Pancreas (tissue), 10 donors: ENCODE results near the gene KRTAP10-12. TPM values are rescaled to one million over a fixed set of nuclear protein-coding genes. Genes with fewer than 3 reads are reported as not detected.

Source experiments
- ATAC-seq, 4 donors: fragments of 200-7000 bp; cut with Tn5 transposase; one replicate each; pipeline versions ENCODE4 v1.8.0 to v1.9.1; 2020; ENCODE audit warnings: mild to moderate bottlenecking in 4 of 4, moderate library complexity in 4 of 4
- DNase-seq, 6 donors: peaks; one replicate each; pipeline ENCODE4 v3.0.0-alpha.2; 2020
- FAIRE-seq: peaks from 2 replicates; lab custom pipeline; 2012; peaks lifted over from hg19 to GRCh38; lab: Jason Lieb, UNC
- H3K27ac ChIP-seq, 4 donors: fragments of 200-600 bp; sonication (generic); 1 replicate in 3 of 4; 2 replicates in 1 of 4; pipeline versions ENCODE4 v1.5.0 to v1.8.0; 2020
- H3K27me3 ChIP-seq, 4 donors: fragments of 200-600 bp; one replicate each; pipeline ENCODE4 v1.8.0; 2021
- H3K36me3 ChIP-seq, 3 donors: fragments of 200-600 bp; sonication (generic) in 1 of 3; one replicate each; pipeline versions ENCODE4 v1.5.0 to v1.8.0; 2020 to 2021
- H3K4me1 ChIP-seq, 3 donors: fragments of 200-600 bp; one replicate each; pipeline ENCODE4 v1.8.0; 2021
- H3K4me3 ChIP-seq, 4 donors: fragments of 200-600 bp; sonication (generic) in 2 of 4; one replicate each; pipeline versions ENCODE4 v1.5.0 to v1.8.0; 2020 to 2021
- H3K9me3 ChIP-seq, 4 donors: fragments of 200-600 bp; one replicate each; pipeline ENCODE4 v1.8.0; 2021
- whole genome bisulfite sequencing, 2 donors: extraction: QIAGEN DNeasy Blood & Tissue Kit; methylation state at CpG; one replicate each; pipeline ENCODE4 v1.1.7; 2013; 5-methylcytosine and 5-hydroxymethylcytosine counted together
- intact Hi-C, 3 donors: fragments of 100-400 bp; cut with DNase I; formaldehyde crosslinking; loops; one replicate each; pipeline versions ENCODE4 v1.11.1 to v1.14.2; 2022
- polyA plus RNA-seq, 2 donors: library from polyadenylated mRNA; stranded (reverse); fragments of 200-250 nt; gene quantifications; one replicate each; pipeline ENCODE4 v1.2.3, GENCODE V29; 2013
- total RNA-seq, 6 donors: library from RNA; stranded (reverse); fragmentation: NEBNext Ultra II Directional in 4 of 6; extraction: Animal tissue kit (Norgen Biotek cat#: 25700) in 4 of 6; gene quantifications; one replicate each; pipeline versions ENCODE4 v1.2.1 to v1.2.4, GENCODE V29; 2021 to 2023
- TF ChIP-seq, protein P1 (sequence below), 4 donors: fragments of 200-600 bp; sonication (generic) in 3 of 4; IDR thresholded peaks; one replicate each; pipeline versions ENCODE4 v1.5.0 to v1.8.0; 2021; ENCODE audit warnings: antibody characterized with exemption in 4 of 4
- donor health status: healthy with polysubstance abuse.
- donor health status: DM: no; HTN: no; CAD: no; lungs with moderate emphysema.
- donor health status: DM: no; HTN: no; CAD: no.
- donor health status: control.
- donor health status: control.
- donor health status: Bipolar disorder and iron deficiency.
- donor health status: DM: yes; HTN: yes; CAD: no.
- donor health status: DM: no; HTN: no; CAD: no.
- donor health status: DM: no; HTN: no; CAD: no.
- donor health status: DM: yes; HTN: yes; CAD: no.

KRTAP10-12 gene
- total and polyA plus RNA-seq, 8 donors, result not detected

GRCh38 chr21:44718093-44718492, 21.1 kb downstream of the KRTAP10-12 start:
- no peaks in the 10 kb centered on the region for H3K36me3 ChIP-seq
- no peak overlapping the region for H3K27ac ChIP-seq
- H3K9me3 ChIP-seq, result no peaks in the 10 kb centered on the region
- WGBS, 2 donors, result 40 to 64% methylated on average over 2 of the region's 2 CpGs
- H3K4me1 ChIP-seq, result no peaks in the 10 kb centered on the region
- H3K27me3 ChIP-seq, result peaks cover 0 to 20% (median 0%) of the 10 kb centered on the region in 4 donors
- intact Hi-C loops, result no loop called here
- FAIRE-seq, result no peak
- TF ChIP-seq, protein P1, sequence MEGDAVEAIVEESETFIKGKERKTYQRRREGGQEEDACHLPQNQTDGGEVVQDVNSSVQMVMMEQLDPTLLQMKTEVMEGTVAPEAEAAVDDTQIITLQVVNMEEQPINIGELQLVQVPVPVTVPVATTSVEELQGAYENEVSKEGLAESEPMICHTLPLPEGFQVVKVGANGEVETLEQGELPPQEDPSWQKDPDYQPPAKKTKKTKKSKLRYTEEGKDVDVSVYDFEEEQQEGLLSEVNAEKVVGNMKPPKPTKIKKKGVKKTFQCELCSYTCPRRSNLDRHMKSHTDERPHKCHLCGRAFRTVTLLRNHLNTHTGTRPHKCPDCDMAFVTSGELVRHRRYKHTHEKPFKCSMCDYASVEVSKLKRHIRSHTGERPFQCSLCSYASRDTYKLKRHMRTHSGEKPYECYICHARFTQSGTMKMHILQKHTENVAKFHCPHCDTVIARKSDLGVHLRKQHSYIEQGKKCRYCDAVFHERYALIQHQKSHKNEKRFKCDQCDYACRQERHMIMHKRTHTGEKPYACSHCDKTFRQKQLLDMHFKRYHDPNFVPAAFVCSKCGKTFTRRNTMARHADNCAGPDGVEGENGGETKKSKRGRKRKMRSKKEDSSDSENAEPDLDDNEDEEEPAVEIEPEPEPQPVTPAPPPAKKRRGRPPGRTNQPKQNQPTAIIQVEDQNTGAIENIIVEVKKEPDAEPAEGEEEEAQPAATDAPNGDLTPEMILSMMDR (IDR thresholded peaks at IDR 0.05), result no peak
- H3K4me3 ChIP-seq, result no peak overlapping the region
- no peak for ATAC-seq
- no peak for DNase-seq

DNA sequence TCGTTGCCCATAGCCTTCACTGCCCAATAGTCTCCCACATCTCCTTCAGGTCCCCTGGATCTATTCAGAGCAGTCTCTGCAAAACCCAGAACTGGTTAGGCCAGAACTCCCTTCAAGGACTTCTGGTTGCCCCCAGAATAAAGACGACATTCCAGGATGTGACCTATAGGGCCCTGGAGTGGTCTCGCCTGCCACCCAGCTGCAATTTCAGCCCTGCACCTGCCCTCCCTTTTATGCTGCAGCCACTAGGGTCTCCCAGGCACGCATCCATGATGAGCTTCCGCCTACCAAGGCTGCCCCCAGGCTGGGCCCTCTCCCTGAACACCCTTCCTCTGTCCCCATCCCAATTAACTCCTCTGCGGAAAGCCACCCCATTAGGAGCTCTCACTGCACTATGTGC, 21.6 kb downstream of the KRTAP10-12 start:
- ATAC-seq, result no peak
- Histone ChIP-seq H3K27ac (no peak overlapping the region), H3K9me3 (no peaks in the 10 kb centered on the region), H3K4me3 (no peak overlapping the region), H3K27me3 (peaks cover 0 to 20% (median 0%) of the 10 kb centered on the region in 4 donors), H3K4me1 (no peaks in the 10 kb centered on the region), H3K36me3 (no peaks in the 10 kb centered on the region)
- no peak for FAIRE-seq
- TF ChIP-seq, protein P1 (IDR thresholded peaks at IDR 0.05), result no peak
- intact Hi-C loops, result no loop called here
- DNase-seq, result no peak
- WGBS, 2 donors, result 61 to 62% methylated on average over 6 of the region's 6 CpGs

DNA sequence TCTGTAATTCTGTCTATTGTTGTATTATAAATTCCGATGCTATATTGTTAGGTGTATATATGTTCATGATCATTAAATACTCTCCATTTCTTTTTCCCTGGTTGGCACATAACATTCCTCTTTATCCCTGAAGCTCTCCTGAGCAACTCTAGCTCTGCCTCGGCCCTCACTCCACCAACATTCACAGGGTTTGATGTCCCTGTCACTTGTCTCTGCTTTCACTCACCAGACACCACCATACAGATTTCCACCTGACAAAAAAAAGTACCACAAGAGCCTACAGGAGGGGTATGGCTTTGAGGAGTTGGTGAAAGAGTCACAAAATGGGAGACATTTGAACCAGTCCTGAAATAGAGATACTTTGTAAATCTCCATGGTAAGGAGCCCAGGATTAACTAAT, 23.2 kb downstream of the KRTAP10-12 start:
- 66 to 85% methylated on average over 2 of the region's 2 CpGs for WGBS, 2 donors
- H3K27me3 ChIP-seq, result peaks cover 0 to 22% (median 0%) of the 10 kb centered on the region in 4 donors
- TF ChIP-seq, protein P1 (IDR thresholded peaks at IDR 0.05), result no peak

DNA sequence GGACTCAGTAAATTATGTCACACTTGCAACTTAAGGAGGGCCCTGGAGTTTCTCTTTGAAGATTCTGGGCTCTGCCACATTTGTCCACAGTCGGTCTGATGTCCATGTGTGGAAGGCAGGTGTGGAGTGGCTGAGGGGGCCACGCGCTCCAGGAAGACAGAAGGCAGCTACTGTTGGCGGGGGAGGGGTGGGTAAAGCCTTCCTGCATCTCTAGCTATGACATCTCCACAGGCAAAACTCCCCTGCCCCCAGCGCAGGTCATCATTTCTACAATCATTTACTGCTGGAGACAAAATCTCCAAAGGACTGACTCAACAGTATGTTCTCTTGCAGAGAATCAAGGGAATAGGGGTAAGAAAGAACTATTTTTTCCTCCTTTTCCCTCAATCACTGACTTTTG, 25.8 kb downstream of the KRTAP10-12 start:
- intact Hi-C loops, result no loop called here
- Histone ChIP-seq H3K36me3 (no peaks in the 10 kb centered on the region), H3K9me3 (no peaks in the 10 kb centered on the region), H3K4me3 (no peak overlapping the region), H3K4me1 (no peaks in the 10 kb centered on the region), H3K27ac (no peak overlapping the region), H3K27me3 (peaks cover 0 to 22% (median 0%) of the 10 kb centered on the region in 4 donors)
- FAIRE-seq (no peak), ATAC-seq (no peak), DNase-seq (no peak)
- TF ChIP-seq, protein P1 (IDR thresholded peaks at IDR 0.05), result no peak
- 49 to 63% methylated on average over 5 of the region's 5 CpGs for WGBS, 2 donors

More for the DNA sequence above, 23.2 kb downstream of the KRTAP10-12 start:
- Histone ChIP-seq H3K27ac (no peak overlapping the region), H3K4me3 (no peak overlapping the region), H3K36me3 (no peaks in the 10 kb centered on the region), H3K4me1 (no peaks in the 10 kb centered on the region), H3K9me3 (no peaks in the 10 kb centered on the region)
- ATAC-seq (no peak), FAIRE-seq (no peak), DNase-seq (no peak)
- intact Hi-C loops, result no loop called here
